Adrenal gland (tissue), 12 donors: ENCODE measurements around the gene FURIN. TPM values are rescaled to one million over a fixed set of nuclear protein-coding genes. Genes with fewer than 3 reads are reported as not detected.
"Not testable (repeated sequence)": the region's sequence is repeated elsewhere in the genome, so short reads cannot be mapped to it uniquely, and the experiment has no call there.

Experiments used
- DNase-seq, 7 donors: peaks; one replicate each; pipeline ENCODE4 v3.0.0-alpha.2; 2019 to 2020
- H3K27ac ChIP-seq, 5 donors: fragments of 200-600 bp; sonication (generic) in 4 of 5; 1 replicate in 3 of 5; 2 replicates in 2 of 5; pipeline versions ENCODE4 v1.5.1 to v1.8.0; 2016 to 2020; ENCODE audit warnings: mild to moderate bottlenecking in 1 of 5
- H3K27me3 ChIP-seq: fragments of 200-600 bp; 2 replicates; pipeline ENCODE4 v1.8.0; 2021
- H3K36me3 ChIP-seq, 2 donors: fragments of 200-600 bp; replicated peaks in 1 of 2; 1 replicate in 1 of 2; 2 replicates in 1 of 2; pipeline versions ENCODE4 v1.5.1 to v1.8.0; 2018 to 2022
- H3K4me1 ChIP-seq, 2 donors: fragments of 200-600 bp; replicated peaks in 1 of 2; 1 replicate in 1 of 2; 2 replicates in 1 of 2; pipeline versions ENCODE4 v1.5.1 to v1.8.0; 2018 to 2021
- H3K4me3 ChIP-seq, 4 donors: fragments of 200-600 bp; sonication (generic) in 3 of 4; one replicate each; pipeline ENCODE4 v1.5.1; 2016 to 2018
- H3K9me3 ChIP-seq, 3 donors: fragments of 200-600 bp; sonication (generic) in 1 of 3; replicated peaks in 1 of 3; 1 replicate in 2 of 3; 2 replicates in 1 of 3; pipeline versions ENCODE4 v1.5.1 to v1.8.0; 2016 to 2021
- POLR2A ChIP-seq, 2 donors: fragments of 450-650 bp; IDR thresholded peaks; one replicate each; pipeline ENCODE4 v1.6.1; 2017; ENCODE audit warnings: antibody characterized with exemption in 2 of 2, mild to moderate bottlenecking in 2 of 2, moderate library complexity in 1 of 2
- WGBS, 4 donors: extraction: QIAGEN DNeasy Blood & Tissue Kit in 2 of 4; methylation state at CpG; one replicate each; pipeline versions ENCODE4 v1.1.5 to v1.1.7; 2013 to 2017; 5-methylcytosine and 5-hydroxymethylcytosine counted together
- intact Hi-C, 2 donors: fragments of 100-400 bp; cut with DNase I; formaldehyde crosslinking; loops; one replicate each; pipeline versions ENCODE4 v1.14.1 to v1.15.0; 2022 to 2023
- polyA plus RNA-seq, 3 donors: library from polyadenylated mRNA; stranded (reverse); fragments of 200-250 nt in 2 of 3; fragments of 350-450 nt in 1 of 3; fragmentation: Illumina TruSeq in 1 of 3; extraction: RNeasy Lipid Tissue Mini Kit (QIAGEN cat#74804) in 1 of 3; gene quantifications; one replicate each; pipeline ENCODE4 v1.2.3, GENCODE V29; 2013 to 2014
- total RNA-seq, 9 donors: library from RNA; depleted of rRNA in 4 of 9; stranded (reverse); fragments of >200 nt in 4 of 9; fragments of 120-200 nt in 1 of 9; fragmentation: NEBNext Ultra II Directional in 1 of 9; extraction: Animal tissue kit (Norgen Biotek cat#: 25700) in 1 of 9; gene quantifications; one replicate each; pipeline versions ENCODE4 v1.1.0 to v1.2.4, GENCODE V29; 2013 to 2023
- TF ChIP-seq, protein P1 (sequence below), 6 experiments: fragments of 450-650 bp in 4 of 6; fragments of 200-600 bp in 2 of 6; sonication (generic) in 1 of 6; IDR thresholded peaks; 1 replicate in 5 of 6; 2 replicates in 1 of 6; pipeline versions ENCODE4 v1.5.1 to v1.8.0; 2016 to 2021; ENCODE audit warnings: antibody characterized with exemption in 6 of 6, mild to moderate bottlenecking in 2 of 6, moderate library complexity in 1 of 6
- donor health status: healthy with polysubstance abuse.
- donor health status: Bipolar disorder and iron deficiency.
- donor health status: DM: yes; HTN: yes; CAD: no.
- donor health status: DM: no; HTN: no; CAD: no.
- donor health status: DM: no; HTN: no; CAD: no.
- donor health status: DM: yes; HTN: yes; CAD: no.

FURIN gene
- total and polyA plus RNA-seq, 12 donors = 11.5 to 119 (median 45.2) TPM

DNA sequence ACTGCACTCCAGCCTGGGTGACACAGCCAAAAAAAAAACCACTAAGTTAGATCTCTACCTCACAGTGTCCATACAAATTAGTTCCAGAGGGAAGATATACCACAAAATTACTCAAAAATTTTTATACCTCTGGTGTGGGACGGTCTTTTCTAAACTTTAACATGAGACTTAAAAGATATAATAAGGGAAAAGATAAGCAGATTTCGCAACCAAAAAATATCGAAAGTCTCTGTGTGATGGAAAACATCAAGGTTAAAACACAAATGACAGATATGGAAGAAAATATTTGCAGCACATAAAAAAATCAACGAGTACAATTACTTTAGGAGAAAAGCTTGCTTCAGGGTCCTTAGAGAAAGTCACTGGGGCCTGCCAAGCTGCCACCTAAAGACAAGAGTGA, 53.5 kb downstream of the FURIN start:
- intact Hi-C loops = no loop called here
- Histone ChIP-seq H3K9me3 (no peaks in the 10 kb centered on the region), H3K4me3 (no peak overlapping the region), H3K36me3 (peaks cover 0 to 47% of the 10 kb centered on the region in 2 donors), H3K27me3 (no peaks in the 10 kb centered on the region), H3K27ac (no peak overlapping the region), H3K4me1 (no peaks in the 10 kb centered on the region)
- no peak for DNase-seq
- TF ChIP-seq POLR2A (IDR thresholded peaks at IDR 0.05) = no peak
- TF ChIP-seq, protein P1, sequence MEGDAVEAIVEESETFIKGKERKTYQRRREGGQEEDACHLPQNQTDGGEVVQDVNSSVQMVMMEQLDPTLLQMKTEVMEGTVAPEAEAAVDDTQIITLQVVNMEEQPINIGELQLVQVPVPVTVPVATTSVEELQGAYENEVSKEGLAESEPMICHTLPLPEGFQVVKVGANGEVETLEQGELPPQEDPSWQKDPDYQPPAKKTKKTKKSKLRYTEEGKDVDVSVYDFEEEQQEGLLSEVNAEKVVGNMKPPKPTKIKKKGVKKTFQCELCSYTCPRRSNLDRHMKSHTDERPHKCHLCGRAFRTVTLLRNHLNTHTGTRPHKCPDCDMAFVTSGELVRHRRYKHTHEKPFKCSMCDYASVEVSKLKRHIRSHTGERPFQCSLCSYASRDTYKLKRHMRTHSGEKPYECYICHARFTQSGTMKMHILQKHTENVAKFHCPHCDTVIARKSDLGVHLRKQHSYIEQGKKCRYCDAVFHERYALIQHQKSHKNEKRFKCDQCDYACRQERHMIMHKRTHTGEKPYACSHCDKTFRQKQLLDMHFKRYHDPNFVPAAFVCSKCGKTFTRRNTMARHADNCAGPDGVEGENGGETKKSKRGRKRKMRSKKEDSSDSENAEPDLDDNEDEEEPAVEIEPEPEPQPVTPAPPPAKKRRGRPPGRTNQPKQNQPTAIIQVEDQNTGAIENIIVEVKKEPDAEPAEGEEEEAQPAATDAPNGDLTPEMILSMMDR (IDR thresholded peaks at IDR 0.05) = no peak
- WGBS, 4 donors = 70 to 78% (median 74%) methylated on average over 4 of the region's 4 CpGs

DNA sequence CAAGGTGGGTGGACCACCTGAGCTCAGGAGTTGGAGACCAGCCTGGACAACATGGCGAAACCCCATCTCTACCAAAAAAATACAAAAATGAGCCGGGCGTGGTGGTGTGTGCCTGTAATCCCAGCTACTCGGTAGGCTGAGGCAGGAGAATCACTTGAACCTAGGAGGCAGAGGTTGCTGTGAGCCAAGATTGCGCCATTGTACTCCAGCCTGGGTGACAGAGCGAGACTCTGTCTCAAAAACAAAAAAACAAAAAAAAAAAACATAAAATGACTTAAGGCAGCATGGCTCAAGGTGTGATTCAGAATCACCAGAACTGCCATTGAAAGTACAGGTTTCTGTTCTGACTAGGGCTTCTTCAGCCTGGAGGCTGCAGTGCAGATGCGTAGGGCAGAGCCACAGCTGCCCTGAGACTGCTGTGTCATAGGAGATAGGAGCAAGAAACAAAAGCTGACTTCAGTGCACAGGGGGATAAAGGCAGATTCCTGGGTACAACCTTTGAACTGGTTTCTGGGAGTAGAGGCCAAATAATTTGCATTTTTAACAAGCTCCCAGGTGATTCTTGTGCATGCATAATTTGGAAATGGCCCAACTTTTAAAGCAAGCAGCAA, 54.4 kb downstream of the FURIN start:
- H3K4me1 ChIP-seq, H3K4me3 ChIP-seq, H3K9me3 ChIP-seq, H3K27ac ChIP-seq, H3K27me3 ChIP-seq, DNase-seq, intact Hi-C loops: not testable (repeated sequence)
- peaks cover 0 to 38% of the 10 kb centered on the region in 2 donors for H3K36me3 ChIP-seq
- WGBS, 4 donors = 89 to 96% (median 93%) methylated on average over 7 of the region's 7 CpGs

DNA sequence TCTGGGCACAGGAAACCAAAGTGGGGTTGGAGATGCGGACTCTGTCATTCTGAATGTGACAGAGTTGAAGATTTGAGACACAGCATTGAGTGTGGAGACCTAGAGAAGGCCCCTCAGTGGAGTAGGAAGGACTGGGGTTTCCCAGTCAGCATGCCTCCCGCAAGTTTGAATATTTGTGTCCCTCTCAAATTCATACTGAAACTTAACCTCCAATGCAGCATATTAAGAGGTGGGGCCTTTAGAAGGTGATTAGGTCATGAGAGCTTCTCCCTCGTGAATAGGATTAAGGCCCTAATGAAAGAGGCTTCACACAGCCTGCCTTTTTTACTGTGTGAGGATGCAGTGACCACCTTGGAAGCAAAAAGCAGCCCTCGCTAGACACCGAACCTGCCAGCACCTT, 56.0 kb downstream of the FURIN start:
- Histone ChIP-seq H3K9me3 (no peaks in the 10 kb centered on the region), H3K4me3 (no peak overlapping the region), H3K4me1 (peaks cover 0 to 12% of the 10 kb centered on the region in 2 donors), H3K36me3 (peaks cover 0 to 23% of the 10 kb centered on the region in 2 donors), H3K27ac (no peak overlapping the region), H3K27me3 (no peaks in the 10 kb centered on the region)
- DNase-seq = no peak
- TF ChIP-seq, protein P1 (IDR thresholded peaks at IDR 0.05) = no peak
- no peak for TF ChIP-seq POLR2A (IDR thresholded peaks at IDR 0.05)
- intact Hi-C loops = no loop called here
- 90 to 95% (median 92%) methylated on average over 5 of the region's 5 CpGs for WGBS, 4 donors

- H3K27me3 ChIP-seq, intact Hi-C loops, H3K36me3 ChIP-seq, H3K4me3 ChIP-seq, DNase-seq, H3K27ac ChIP-seq, H3K9me3 ChIP-seq: not testable (repeated sequence)
- peaks cover 13 to 30% of the 10 kb centered on the region in 2 donors for H3K4me1 ChIP-seq
- WGBS, 4 donors = 92 to 93% (median 93%) methylated on average over 10 of the region's 10 CpGs
Observed at GRCh38 chr15:90926766-90927165, 58.4 kb downstream of the FURIN start.

DNA sequence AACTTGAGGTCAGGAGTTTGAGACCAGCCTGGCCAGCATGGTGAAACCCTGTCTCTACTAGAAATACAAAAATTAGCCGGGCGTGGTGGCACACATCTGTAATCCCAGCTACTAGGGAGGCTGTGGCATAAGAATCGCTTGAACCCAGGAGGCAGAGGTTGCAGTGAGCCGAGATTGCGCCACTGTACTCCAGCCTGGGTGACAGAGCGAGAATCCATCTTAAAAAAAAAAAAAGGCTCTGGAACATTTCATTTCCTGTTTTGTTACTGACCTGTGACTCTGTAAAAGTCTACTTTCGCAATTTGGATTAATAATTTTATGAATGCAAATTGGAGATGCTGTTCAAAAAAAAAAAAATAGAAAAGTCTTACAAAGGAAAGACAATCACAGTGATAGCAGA, 59.7 kb downstream of the FURIN start:
- H3K36me3 ChIP-seq, H3K27me3 ChIP-seq, H3K4me3 ChIP-seq, intact Hi-C loops, H3K9me3 ChIP-seq, DNase-seq: not testable (repeated sequence)
- Histone ChIP-seq H3K4me1 (peaks cover 18 to 35% of the 10 kb centered on the region in 2 donors), H3K27ac (peak overlapping the region in 2 of 5 donors; percentile 29 to 95)
- WGBS, 4 donors = 56 to 85% (median 75%) methylated on average over 7 of the region's 7 CpGs
